ENCODE data around the gene RBM20.

Gene RBM20

GRCh38 chr10:110681023-110681681, 37.0 kb downstream of the RBM20 start:
- Histone ChIP-seq H3K4me3 (no peak overlapping the region), H3K27ac (no peak overlapping the region)
- no peak for DNase-seq (ENCODE audit: low spot score)
- no peak for TF ChIP-seq CTCF (IDR thresholded peaks at IDR 0.05)

- TF ChIP-seq CTCF (IDR thresholded peaks at IDR 0.05): no peak
- no peak for DNase-seq (ENCODE audit: low spot score)
- H3K27ac ChIP-seq: no peak overlapping the region
- H3K4me3 ChIP-seq: no peak overlapping the region
Observed at GRCh38 chr10:110682348-110682747, 38.2 kb downstream of the RBM20 start.

- DNase-seq (ENCODE audit: low spot score): no peak
- peak overlapping the region; percentile 83 to 84 for H3K27ac ChIP-seq
- TF ChIP-seq CTCF (IDR thresholded peaks at IDR 0.05): no peak
- peak overlapping the region; percentile 51 for H3K4me3 ChIP-seq
Observed at GRCh38 chr10:110684800-110685446, 40.8 kb downstream of the RBM20 start.

- H3K27ac ChIP-seq: peak overlapping the region; percentile 83 to 84
- H3K4me3 ChIP-seq: peak overlapping the region; percentile 51
- no peak for DNase-seq (ENCODE audit: low spot score)
- TF ChIP-seq CTCF (IDR thresholded peaks at IDR 0.05): no peak
Observed at GRCh38 chr10:110686047-110686446, 41.9 kb downstream of the RBM20 start.

- DNase-seq (ENCODE audit: low spot score): no peak
- H3K27ac ChIP-seq: peak overlapping the region; percentile 83 to 84
- no peak for TF ChIP-seq CTCF (IDR thresholded peaks at IDR 0.05)
- H3K4me3 ChIP-seq: no peak overlapping the region
Observed at GRCh38 chr10:110686949-110687348, 42.8 kb downstream of the RBM20 start.

GRCh38 chr10:110687400-110687799, 43.3 kb downstream of the RBM20 start:
- no peak for TF ChIP-seq CTCF (IDR thresholded peaks at IDR 0.05)
- no peak for DNase-seq (ENCODE audit: low spot score)
- Histone ChIP-seq H3K27ac (peak overlapping the region; percentile 54 to 84), H3K4me3 (no peak overlapping the region)

- no peak for TF ChIP-seq CTCF (IDR thresholded peaks at IDR 0.05)
- no peak for DNase-seq (ENCODE audit: low spot score)
- H3K27ac ChIP-seq: no peak overlapping the region
- H3K4me3 ChIP-seq: no peak overlapping the region
Observed at GRCh38 chr10:110691139-110691538, 47.0 kb downstream of the RBM20 start.
